Heart left ventricle (tissue), 13 donors: Measurements from ENCODE around the gene ASPDH.

Experiments
- POLR2A ChIP-seq, 2 donors: fragments of 450-650 bp; IDR thresholded peaks; one replicate each; pipeline ENCODE4 v1.6.1; 2017; ENCODE audit warnings: antibody characterized with exemption in 2 of 2, mild to moderate bottlenecking in 2 of 2, moderate library complexity in 2 of 2
- TF ChIP-seq, protein P1 (sequence below), 12 donors: fragments of 200-600 bp; sonication (generic) in 4 of 12; IDR thresholded peaks; one replicate each; pipeline versions ENCODE4 v1.5.0 to v1.8.0; 2018 to 2022; ENCODE audit warnings: antibody characterized with exemption in 12 of 12, mild to moderate bottlenecking in 5 of 12
- donor health status: ischemic (EF 13 %, LVEDD 7.1; RV severe dilation, severe dysfunction).
- donor health status: DM: no; HTN: yes; CAD: no.
- donor health status: DM: no; HTN: no; CAD: no.
- donor health status: ischemic (EF 25% LVEDD 6.9; RV normal size, moderate dysfunction).
- donor health status: ischemic (EF 25% LVEDD 5.7; RV mildly dilated, moderate dysfunction).
- donor health status: ischemic (EF 35%, LVEDD 5.7; RV mildly dilated, moderate dysfunction).
- donor health status: nonischemic (EF 11% LVEDD 7.7; RV severe dilation, severe dysfunction).
- donor health status: DM: yes; HTN: yes; CAD: no.
- donor health status: PGD.
- donor health status: ischemic (EF 29% LVEDD 5.4; RV normal size, mild dysfunction).
- donor health status: nonischemic (EF 23%, LVEDD 6.1; RV moderate dilation, normal function).

DNA sequence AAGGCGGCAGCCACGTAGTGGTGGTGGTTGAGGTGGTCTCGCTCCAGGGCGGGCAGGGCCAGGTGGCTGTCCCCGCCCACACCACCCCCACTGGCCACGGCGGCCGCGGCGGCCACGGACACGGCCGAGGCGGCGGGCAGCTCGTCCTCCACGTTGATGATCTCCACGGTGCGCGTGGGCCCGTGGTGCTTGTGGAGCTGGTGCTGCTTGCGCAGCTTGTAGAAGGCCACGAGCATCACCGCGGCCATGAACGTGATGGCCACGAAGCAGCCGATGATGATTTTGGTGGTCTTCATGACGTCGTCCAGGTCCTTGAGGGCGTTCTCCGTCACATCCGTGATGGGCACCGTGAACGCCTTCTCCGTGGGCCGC is 4.0 kb upstream of the ASPDH start:
- TF ChIP-seq, protein P1, sequence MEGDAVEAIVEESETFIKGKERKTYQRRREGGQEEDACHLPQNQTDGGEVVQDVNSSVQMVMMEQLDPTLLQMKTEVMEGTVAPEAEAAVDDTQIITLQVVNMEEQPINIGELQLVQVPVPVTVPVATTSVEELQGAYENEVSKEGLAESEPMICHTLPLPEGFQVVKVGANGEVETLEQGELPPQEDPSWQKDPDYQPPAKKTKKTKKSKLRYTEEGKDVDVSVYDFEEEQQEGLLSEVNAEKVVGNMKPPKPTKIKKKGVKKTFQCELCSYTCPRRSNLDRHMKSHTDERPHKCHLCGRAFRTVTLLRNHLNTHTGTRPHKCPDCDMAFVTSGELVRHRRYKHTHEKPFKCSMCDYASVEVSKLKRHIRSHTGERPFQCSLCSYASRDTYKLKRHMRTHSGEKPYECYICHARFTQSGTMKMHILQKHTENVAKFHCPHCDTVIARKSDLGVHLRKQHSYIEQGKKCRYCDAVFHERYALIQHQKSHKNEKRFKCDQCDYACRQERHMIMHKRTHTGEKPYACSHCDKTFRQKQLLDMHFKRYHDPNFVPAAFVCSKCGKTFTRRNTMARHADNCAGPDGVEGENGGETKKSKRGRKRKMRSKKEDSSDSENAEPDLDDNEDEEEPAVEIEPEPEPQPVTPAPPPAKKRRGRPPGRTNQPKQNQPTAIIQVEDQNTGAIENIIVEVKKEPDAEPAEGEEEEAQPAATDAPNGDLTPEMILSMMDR (IDR thresholded peaks at IDR 0.05) = no peak
- no peak for TF ChIP-seq POLR2A (IDR thresholded peaks at IDR 0.05)
